Fibroblast of lung (primary cell): ENCODE results near the gene SREBF2. TPM values are rescaled to one million over a fixed set of nuclear protein-coding genes. Genes with fewer than 3 reads are reported as not detected.

Experiments
- DNase-seq, 2 donors: peaks; one replicate each; pipeline versions ENCODE4 v3.0.0 to v3.0.0-alpha.2; 2010; ENCODE audit warnings: low read depth in 2 of 2
- H2AFZ ChIP-seq: 2 replicates; pipeline ENCODE4 v1.5.1; 2012; ENCODE audit warnings: low read length, control low read depth, inconsistent platforms
- H3K27ac ChIP-seq: 2 replicates; pipeline ENCODE4 v1.5.1; 2011; ENCODE audit warnings: low read length, control low read depth; ENCODE audit not compliant: insufficient read depth
- H3K27me3 ChIP-seq: 2 replicates; pipeline ENCODE4 v1.5.1; 2011; ENCODE audit warnings: mild to moderate bottlenecking, low read length; ENCODE audit not compliant: control insufficient read depth, insufficient read depth
- H3K36me3 ChIP-seq: 2 replicates; pipeline ENCODE4 v1.5.1; 2011; ENCODE audit warnings: low read length; ENCODE audit not compliant: control insufficient read depth, insufficient read depth
- H3K4me1 ChIP-seq: 2 replicates; pipeline ENCODE4 v1.5.1; 2011; ENCODE audit warnings: low read length; ENCODE audit not compliant: control insufficient read depth, insufficient read depth; ENCODE audit errors: extremely low read depth
- H3K4me2 ChIP-seq: 2 replicates; pipeline ENCODE4 v1.5.1; 2011; ENCODE audit warnings: low read length, control low read depth; ENCODE audit not compliant: insufficient read depth; ENCODE audit errors: extremely low read depth
- H3K4me3 ChIP-seq, 4 experiments: fragments of 200-600 bp in 1 of 4; sonication (generic) in 1 of 4; replicated peaks in 1 of 4; 2 replicates each; pipeline ENCODE4 v1.5.1; 2011 to 2016; ENCODE audit warnings: low read length in 4 of 4, low read depth in 3 of 4, mild to moderate bottlenecking in 3 of 4, control low read depth in 2 of 4, inconsistent platforms in 1 of 4, mixed read lengths in 1 of 4; ENCODE audit not compliant: insufficient read depth in 1 of 4; ENCODE audit errors: control extremely low read depth in 1 of 4
- H3K79me2 ChIP-seq: 2 replicates; pipeline ENCODE4 v1.5.1; 2012; ENCODE audit warnings: mild to moderate bottlenecking, low read length, inconsistent platforms; ENCODE audit not compliant: control insufficient read depth, insufficient read depth
- H3K9ac ChIP-seq: 2 replicates; pipeline ENCODE4 v1.5.1; 2011; ENCODE audit warnings: mild to moderate bottlenecking, low read length, control low read depth; ENCODE audit not compliant: insufficient read depth
- H3K9me3 ChIP-seq: 2 replicates; pipeline ENCODE4 v1.5.1; 2012; ENCODE audit warnings: low read depth, low read length; ENCODE audit not compliant: control insufficient read depth, insufficient read depth
- H4K20me1 ChIP-seq: 2 replicates; pipeline ENCODE4 v1.5.1; 2011; ENCODE audit warnings: low read length; ENCODE audit not compliant: control insufficient read depth, insufficient read depth; ENCODE audit errors: extremely low read depth
- CTCF ChIP-seq, 2 donors: IDR thresholded peaks in 1 of 2; conservative IDR thresholded peaks in 1 of 2; 1 replicate in 1 of 2; 2 replicates in 1 of 2; pipeline ENCODE4 v1.5.1; 2011 to 2012; ENCODE audit warnings: low read length in 2 of 2, control low read depth in 1 of 2, inconsistent platforms in 1 of 2, low read depth in 1 of 2, mild to moderate bottlenecking in 1 of 2
- EZH2 ChIP-seq: IDR thresholded peaks from 2 replicates; pipeline ENCODE4 v1.5.1; 2012; ENCODE audit warnings: low read length, control low read depth, mild to moderate bottlenecking; ENCODE audit errors: missing control alignments
- polyA plus RNA-seq, 2 donors: library from polyadenylated mRNA; depleted of rRNA in 1 of 2; stranded (reverse) in 1 of 2; unstranded in 1 of 2; fragments of >200 nt; gene quantifications; 2 replicates each; pipeline ENCODE4 v1.2.1, GENCODE V29; 2011 to 2012; ENCODE audit warnings: missing spikeins in 1 of 2
- total RNA-seq: library from RNA; depleted of rRNA; stranded (reverse); fragments of >200 nt; gene quantifications from 2 replicates; pipeline ENCODE4 v1.2.1, GENCODE V29; 2014

The SREBF2 gene
- total and polyA plus RNA-seq, 2 donors (not counting 1 experiment from before 2014, with no cell fraction given), result 51.7 to 103 TPM

GRCh38 chr22:41917375-41917902, 84.5 kb downstream of the SREBF2 start:
- DNase-seq, result no peak
- TF ChIP-seq EZH2 (no peak), CTCF (conservative IDR thresholded peaks at IDR 0.05 in 1 of 2, IDR thresholded peaks at IDR 0.05 in 1 of 2; ENCODE audit: low read depth in 1 of 2, low read length in 2 of 2) (no peak)

GRCh38 chr22:41917903-41918791, 85.2 kb downstream of the SREBF2 start:
- H4K20me1 ChIP-seq, result no peaks in the 10 kb centered on the region
- H3K4me1 ChIP-seq, result no peaks in the 10 kb centered on the region
- H3K79me2 ChIP-seq, result no peaks in the 10 kb centered on the region
- no peak overlapping the region for H3K9ac ChIP-seq
- H3K9me3 ChIP-seq, result no peaks in the 10 kb centered on the region
- no peak overlapping the region for H2AFZ ChIP-seq
- no peak overlapping the region for H3K4me2 ChIP-seq
- DNase-seq, result peak; percentile 46 to 58
- H3K36me3 ChIP-seq, result no peaks in the 10 kb centered on the region
- TF ChIP-seq EZH2, result no peak
- no peak for TF ChIP-seq CTCF (conservative IDR thresholded peaks at IDR 0.05 in 1 of 2, IDR thresholded peaks at IDR 0.05 in 1 of 2; ENCODE audit: low read depth in 1 of 2, low read length in 2 of 2)
- H3K27me3 ChIP-seq, result peaks cover 29% of the 10 kb centered on the region
- H3K27ac ChIP-seq, result no peak overlapping the region
- no peak overlapping the region for H3K4me3 ChIP-seq

More at GRCh38 chr22:41917375-41917902, 84.5 kb downstream of the SREBF2 start:
- Histone ChIP-seq H2AFZ (no peak overlapping the region), H3K4me3 (no peak overlapping the region), H3K36me3 (no peaks in the 10 kb centered on the region), H3K4me1 (no peaks in the 10 kb centered on the region), H3K27ac (no peak overlapping the region), H3K4me2 (no peak overlapping the region), H3K9me3 (no peaks in the 10 kb centered on the region), H3K27me3 (peaks cover 36% of the 10 kb centered on the region), H3K79me2 (no peaks in the 10 kb centered on the region), H4K20me1 (no peaks in the 10 kb centered on the region), H3K9ac (no peak overlapping the region)

- H3K4me3 ChIP-seq, result peak overlapping the region; percentile 16 to 46 (median 38)
- H3K27me3 ChIP-seq, result peaks cover 17% of the 10 kb centered on the region
- H3K9ac ChIP-seq, result peak overlapping the region; percentile 42
- DNase-seq, result peak in 1 of 2 donors; percentile 16
- no peaks in the 10 kb centered on the region for H3K79me2 ChIP-seq
- no peak overlapping the region for H3K27ac ChIP-seq
- H4K20me1 ChIP-seq, result no peaks in the 10 kb centered on the region
- H2AFZ ChIP-seq, result peak overlapping the region; percentile 67
- H3K36me3 ChIP-seq, result no peaks in the 10 kb centered on the region
- H3K4me1 ChIP-seq, result no peaks in the 10 kb centered on the region
- no peaks in the 10 kb centered on the region for H3K9me3 ChIP-seq
- H3K4me2 ChIP-seq, result peak overlapping the region; percentile 87
- no peak for TF ChIP-seq CTCF (conservative IDR thresholded peaks at IDR 0.05 in 1 of 2, IDR thresholded peaks at IDR 0.05 in 1 of 2; ENCODE audit: low read depth in 1 of 2, low read length in 2 of 2)
- no peak for TF ChIP-seq EZH2
Measured at GRCh38 chr22:41919357-41920224, 86.7 kb downstream of the SREBF2 start.
